SK-N-SH treated with all-trans-retinoic acid at 6 μM for 48 hours (cell line): ENCODE data around the gene HDAC8.

ENCODE experiments used
- OSR1 ChIP-seq: fragments of 250-450 bp; sonication (Bioruptor Pico); IDR thresholded peaks from 2 replicates; pipeline ENCODE4 v1.8.0; 2022; ENCODE audit warnings: moderate library complexity, mild to moderate bottlenecking, inconsistent platforms
- PATZ1 ChIP-seq: fragments of 250-450 bp; sonication (Bioruptor Pico); IDR thresholded peaks from 2 replicates; pipeline ENCODE4 v1.8.0; 2020; ENCODE audit warnings: mild to moderate bottlenecking, moderate library complexity, borderline replicate concordance
- SNAI2 ChIP-seq: fragments of 250-450 bp; sonication (Bioruptor Pico); IDR thresholded peaks from 2 replicates; pipeline ENCODE4 v1.5.0; 2020; ENCODE audit warnings: mild to moderate bottlenecking, moderate library complexity
- TOX ChIP-seq: fragments of 250-450 bp; sonication (Bioruptor Pico); IDR thresholded peaks from 2 replicates; pipeline ENCODE4 v1.8.0; 2021; ENCODE audit warnings: mild to moderate bottlenecking, moderate library complexity, borderline replicate concordance
- ZFP3 ChIP-seq: fragments of 250-450 bp; sonication (Bioruptor Pico); IDR thresholded peaks from 2 replicates; pipeline ENCODE4 v1.5.0; 2020; ENCODE audit warnings: mild to moderate bottlenecking, moderate library complexity
- TF ChIP-seq, protein P1 (sequence below): fragments of 250-450 bp; sonication (Bioruptor Pico); IDR thresholded peaks from 2 replicates; pipeline ENCODE4 v1.5.1; 2020; ENCODE audit warnings: low read depth, mild to moderate bottlenecking, moderate library complexity

DNA sequence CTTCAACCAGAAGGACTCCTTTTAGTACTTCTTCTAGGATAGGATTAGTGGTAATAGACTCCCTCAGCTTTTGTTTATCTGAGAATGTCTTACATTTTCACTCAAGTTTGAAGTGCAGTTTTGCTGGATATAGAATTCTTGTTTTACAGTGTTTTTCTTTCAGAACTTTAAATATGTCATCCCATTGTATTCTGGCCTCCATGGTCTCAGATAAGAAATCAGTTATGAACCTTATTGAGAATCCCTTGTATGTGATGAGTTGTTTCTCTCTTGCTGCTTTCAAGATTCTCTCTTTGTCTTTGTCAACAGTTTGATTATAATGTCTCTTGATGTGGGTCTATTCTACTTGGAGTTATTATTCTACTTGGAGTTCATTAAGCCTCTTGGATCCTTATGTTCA, 150.8 kb downstream of the HDAC8 start:
- TF ChIP-seq OSR1 (CRISPR knock-in tag) (no peak), TOX (CRISPR knock-in tag) (no peak), SNAI2 (CRISPR knock-in tag) (no peak), ZFP3 (no peak), PATZ1 (CRISPR knock-in tag) (no peak)
- TF ChIP-seq, protein P1, sequence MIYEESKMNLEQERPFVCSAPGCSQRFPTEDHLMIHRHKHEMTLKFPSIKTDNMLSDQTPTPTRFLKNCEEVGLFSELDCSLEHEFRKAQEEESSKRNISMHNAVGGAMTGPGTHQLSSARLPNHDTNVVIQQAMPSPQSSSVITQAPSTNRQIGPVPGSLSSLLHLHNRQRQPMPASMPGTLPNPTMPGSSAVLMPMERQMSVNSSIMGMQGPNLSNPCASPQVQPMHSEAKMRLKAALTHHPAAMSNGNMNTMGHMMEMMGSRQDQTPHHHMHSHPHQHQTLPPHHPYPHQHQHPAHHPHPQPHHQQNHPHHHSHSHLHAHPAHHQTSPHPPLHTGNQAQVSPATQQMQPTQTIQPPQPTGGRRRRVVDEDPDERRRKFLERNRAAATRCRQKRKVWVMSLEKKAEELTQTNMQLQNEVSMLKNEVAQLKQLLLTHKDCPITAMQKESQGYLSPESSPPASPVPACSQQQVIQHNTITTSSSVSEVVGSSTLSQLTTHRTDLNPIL (CRISPR knock-in tag) = no peak
